H1 (cell line): ENCODE data around the gene TEDC1. TPM values are rescaled to one million over a fixed set of nuclear protein-coding genes. Genes with fewer than 3 reads are reported as not detected.

Experiments
- CHD7 ChIP-seq: fragments of 300-600 bp; sonication (generic); IDR thresholded peaks from 2 replicates; pipeline ENCODE4 v1.7.1; 2012; ENCODE audit warnings: low read length, moderate library complexity, mild to moderate bottlenecking, inconsistent platforms; ENCODE audit not compliant: insufficient replicate concordance
- CTBP2 ChIP-seq: IDR thresholded peaks from 2 replicates; pipeline ENCODE4 v1.7.0; 2011; ENCODE audit warnings: borderline replicate concordance, mild to moderate bottlenecking, moderate library complexity, mixed read lengths, low read length; ENCODE audit not compliant: insufficient read depth, insufficient read length
- MAX ChIP-seq: IDR thresholded peaks from 2 replicates; pipeline ENCODE4 v1.6.1; 2012; ENCODE audit warnings: inconsistent platforms
- polyA plus RNA-seq, 7 experiments: library from polyadenylated mRNA; depleted of rRNA in 3 of 7; stranded (reverse) in 5 of 7; unstranded in 2 of 7; fragments of >200 nt in 5 of 7; fragments of 200-250 nt in 2 of 7; gene quantifications; 1 replicate in 5 of 7; 2 replicates in 1 of 7; 4 replicates in 1 of 7; pipeline versions ENCODE4 v1.2.1 to v1.2.3, GENCODE V29; 2011 to 2013; ENCODE audit warnings: missing spikeins in 2 of 7, mixed read lengths in 2 of 7
- total RNA-seq: library from RNA; stranded (reverse); fragmentation: NEBNext Ultra II Directional; extraction: Animal tissue kit (Norgen Biotek cat#: 25700); gene quantifications from 2 replicates; pipeline ENCODE4 v1.2.1, GENCODE V29; 2021

TEDC1 gene
- total and polyA plus RNA-seq, 2 of the 8 experiments (the other 6 are each of a cell fraction or from before 2014, with no cell fraction given), result 5.6 to 14.8 TPM

GRCh38 chr14:105503935-105504692 lies 13.1 kb downstream of the TEDC1 start (continued):
- TF ChIP-seq CHD7 (no peak), CTBP2 (no peak), MAX (no peak)
